Lung (tissue), 12 donors: Measurements from ENCODE around the gene OR1N1. TPM values are rescaled to one million over a fixed set of nuclear protein-coding genes. Genes with fewer than 3 reads are reported as not detected.

ENCODE experiments used
- ATAC-seq: fragments of 200-7000 bp; cut with Tn5 transposase; one replicate; pipeline ENCODE4 v1.9.1; 2020; ENCODE audit warnings: moderate number of reproducible peaks; ENCODE audit not compliant: insufficient read depth, low FRiP score
- DNase-seq, 3 donors: peaks; one replicate each; pipeline ENCODE4 v3.0.0-alpha.2; 2013 to 2017
- H3K27ac ChIP-seq, 2 donors: one replicate each; pipeline ENCODE4 v1.5.1; 2013; ENCODE audit warnings: mild to moderate bottlenecking in 2 of 2, moderate library complexity in 2 of 2, control low read depth in 1 of 2, inconsistent platforms in 1 of 2, low read depth in 1 of 2, low read length in 1 of 2
- H3K27me3 ChIP-seq, 3 donors: one replicate each; pipeline ENCODE4 v1.5.1; 2013; ENCODE audit warnings: low read length in 2 of 3; ENCODE audit not compliant: control insufficient read depth in 3 of 3, insufficient read depth in 3 of 3
- H3K36me3 ChIP-seq, 4 donors: one replicate each; pipeline ENCODE4 v1.5.1; 2013; ENCODE audit warnings: low read length in 4 of 4, mild to moderate bottlenecking in 1 of 4, moderate library complexity in 1 of 4; ENCODE audit not compliant: control insufficient read depth in 4 of 4, insufficient read depth in 4 of 4
- H3K4me1 ChIP-seq, 5 donors: one replicate each; pipeline ENCODE4 v1.5.1; 2013; ENCODE audit warnings: low read length in 5 of 5, mild to moderate bottlenecking in 2 of 5, moderate library complexity in 1 of 5; ENCODE audit not compliant: control insufficient read depth in 5 of 5, insufficient read depth in 5 of 5
- H3K4me3 ChIP-seq: one replicate; pipeline ENCODE4 v1.5.1; 2013; ENCODE audit warnings: mild to moderate bottlenecking, control low read depth, moderate library complexity
- H3K9ac ChIP-seq, 2 donors: one replicate each; pipeline ENCODE4 v1.5.1; 2013; ENCODE audit warnings: low read length in 2 of 2, control low read depth in 1 of 2; ENCODE audit not compliant: insufficient read depth in 1 of 2
- H3K9me3 ChIP-seq, 4 donors: one replicate each; pipeline ENCODE4 v1.5.1; 2013; ENCODE audit warnings: low read length in 3 of 4, mild to moderate bottlenecking in 1 of 4, moderate library complexity in 1 of 4; ENCODE audit not compliant: control insufficient read depth in 4 of 4, insufficient read depth in 3 of 4
- CTCF ChIP-seq: IDR thresholded peaks from 2 replicates; pipeline ENCODE4 v1.5.1; 2012; ENCODE audit warnings: mild to moderate bottlenecking; ENCODE audit errors: control extremely low read depth, extremely low read depth
- WGBS, 2 donors: extraction: QIAGEN DNeasy Blood & Tissue Kit; methylation state at CpG; one replicate each; pipeline ENCODE4 v1.1.7; 2013; 5-methylcytosine and 5-hydroxymethylcytosine counted together
- polyA plus RNA-seq, 2 donors: library from polyadenylated mRNA; stranded (reverse); fragments of 200-250 nt; gene quantifications; one replicate each; pipeline ENCODE4 v1.2.1, GENCODE V29; 2013
- total RNA-seq, 2 donors: library from RNA; depleted of rRNA in 1 of 2; stranded (reverse); fragments of >200 nt in 1 of 2; gene quantifications; one replicate each; pipeline ENCODE4 v1.2.1, GENCODE V29; 2014 to 2021
- donor health status: control.
- donor health status: control.
- donor health status: Bipolar disorder and iron deficiency.
- donor health status: healthy.
- donor health status: DM: yes; HTN: yes; CAD: no.

Gene OR1N1
- total and polyA plus RNA-seq, 4 donors = not detected

GRCh38 chr9:122498883-122499288 lies 28.2 kb downstream of the OR1N1 start:
- 47 to 54% methylated on average over 2 of the region's 2 CpGs for WGBS, 2 donors
- Histone ChIP-seq H3K9ac (no peak overlapping the region), H3K4me3 (no peak overlapping the region), H3K9me3 (no peaks in the 10 kb centered on the region), H3K4me1 (no peaks in the 10 kb centered on the region), H3K27me3 (peaks cover 0 to 3% (median 0%) of the 10 kb centered on the region in 3 donors), H3K27ac (no peak overlapping the region), H3K36me3 (no peaks in the 10 kb centered on the region)
- DNase-seq (peak; percentile 12 to 20 (median 20)), ATAC-seq (no peak)
- TF ChIP-seq CTCF = peak; percentile 60

- 95% methylated on average over 5 of the region's 5 CpGs for WGBS, 2 donors
- no peak overlapping the region for H3K27ac ChIP-seq
- no peak overlapping the region for H3K9ac ChIP-seq
- no peaks in the 10 kb centered on the region for H3K9me3 ChIP-seq
- ATAC-seq = no peak
- no peaks in the 10 kb centered on the region for H3K36me3 ChIP-seq
- TF ChIP-seq CTCF = no peak
- no peak for DNase-seq
- H3K4me1 ChIP-seq = no peaks in the 10 kb centered on the region
- peaks cover 0 to 7% (median 0%) of the 10 kb centered on the region in 3 donors for H3K27me3 ChIP-seq
- no peak overlapping the region for H3K4me3 ChIP-seq
These were observed 48.0 kb downstream of the OR1N1 start for GRCh38 chr9:122479062-122479461.

GRCh38 chr9:122477826-122478225 lies 49.3 kb downstream of the OR1N1 start, which contains the start of gene OR1J1:
OR1J1 (minus strand) TSS chr9:122477926; CDS start chr9:122477926, 0 bp downstream.
- H3K9me3 ChIP-seq = no peaks in the 10 kb centered on the region
- H3K27me3 ChIP-seq = peaks cover 0 to 7% (median 0%) of the 10 kb centered on the region in 3 donors
- TF ChIP-seq CTCF = no peak
- H3K4me1 ChIP-seq = no peaks in the 10 kb centered on the region
- DNase-seq = no peak
- no peak within 1 kb of the TSS for H3K27ac ChIP-seq
- no peak for ATAC-seq
- no peak within 1 kb of the TSS for H3K4me3 ChIP-seq
- H3K9ac ChIP-seq = no peak within 1 kb of the TSS
- 85 to 88% methylated on average over 6 of the region's 6 CpGs for WGBS, 2 donors
- H3K36me3 ChIP-seq = no peaks in the 10 kb centered on the region

GRCh38 chr9:122477346-122477745 lies 49.7 kb downstream of the OR1N1 start:
- H3K4me1 ChIP-seq = no peaks in the 10 kb centered on the region
- no peak overlapping the region for H3K9ac ChIP-seq
- no peak overlapping the region for H3K4me3 ChIP-seq
- DNase-seq (no peak), ATAC-seq (no peak)
- H3K27me3 ChIP-seq = peaks cover 0 to 7% (median 0%) of the 10 kb centered on the region in 3 donors
- WGBS, 2 donors = 92 to 97% methylated on average over 3 of the region's 3 CpGs
- H3K27ac ChIP-seq = no peak overlapping the region
- no peaks in the 10 kb centered on the region for H3K9me3 ChIP-seq
- TF ChIP-seq CTCF = no peak
- H3K36me3 ChIP-seq = no peaks in the 10 kb centered on the region
